Mucosa of rectum (tissue), 2 donors: ENCODE measurements around the gene TWF1.

Experiments
- H3K27ac ChIP-seq, 2 donors: one replicate each; pipeline ENCODE4 v1.7.0; 2013; ENCODE audit warnings: inconsistent platforms in 2 of 2, low read depth in 2 of 2, low read length in 2 of 2
- H3K27me3 ChIP-seq, 2 donors: one replicate each; pipeline ENCODE4 v1.7.0; 2013; ENCODE audit warnings: low read length in 2 of 2; ENCODE audit not compliant: control insufficient read depth in 2 of 2, insufficient read depth in 2 of 2
- H3K36me3 ChIP-seq, 2 donors: one replicate each; pipeline ENCODE4 v1.7.0; 2013; ENCODE audit warnings: low read length in 2 of 2; ENCODE audit not compliant: control insufficient read depth in 2 of 2, insufficient read depth in 2 of 2
- H3K4me1 ChIP-seq, 2 donors: one replicate each; pipeline ENCODE4 v1.7.0; 2013; ENCODE audit warnings: low read length in 2 of 2, mild to moderate bottlenecking in 1 of 2; ENCODE audit not compliant: control insufficient read depth in 2 of 2, insufficient read depth in 2 of 2
- H3K4me3 ChIP-seq, 2 donors: one replicate each; pipeline ENCODE4 v1.7.0; 2013; ENCODE audit warnings: low read length in 2 of 2
- H3K9ac ChIP-seq, 2 donors: one replicate each; pipeline ENCODE4 v1.7.0; 2013; ENCODE audit warnings: low read length in 2 of 2, low read depth in 1 of 2, mild to moderate bottlenecking in 1 of 2
- H3K9me3 ChIP-seq, 2 donors: one replicate each; pipeline ENCODE4 v1.7.0; 2013; ENCODE audit warnings: low read length in 2 of 2; ENCODE audit not compliant: control insufficient read depth in 2 of 2
- donor health status: healthy.
- donor health status: Normal muscosa, but diverticular disease.

TWF1 gene

DNA sequence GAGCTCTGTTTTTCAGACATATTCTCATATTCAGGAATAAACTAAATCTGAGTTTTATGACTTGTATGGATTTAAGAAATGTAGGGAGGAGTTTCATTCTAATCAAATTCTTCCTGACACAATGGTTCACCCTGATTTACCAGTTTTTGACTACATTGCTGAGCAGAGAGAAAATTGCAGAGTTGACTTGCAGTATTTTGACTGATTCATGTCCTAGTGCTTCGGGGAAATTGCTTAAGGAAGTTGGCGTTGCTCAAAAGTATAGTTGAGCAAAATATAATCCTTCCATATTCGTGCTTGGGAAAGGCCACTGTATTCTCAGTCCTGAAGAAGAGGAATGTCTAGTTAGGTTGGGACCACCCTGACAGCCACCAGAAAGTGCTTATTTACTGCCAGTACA lies 1.3 kb upstream of the TWF1 start:
- peaks cover 2 to 4% of the 10 kb centered on the region in 2 donors for H3K4me1 ChIP-seq
- no peak overlapping the region for H3K27ac ChIP-seq
- H3K27me3 ChIP-seq = no peaks in the 10 kb centered on the region
- H3K4me3 ChIP-seq = no peak overlapping the region
- H3K9me3 ChIP-seq = no peaks in the 10 kb centered on the region
- H3K36me3 ChIP-seq = peaks cover 0 to 3% of the 10 kb centered on the region in 2 donors
- no peak overlapping the region for H3K9ac ChIP-seq

DNA sequence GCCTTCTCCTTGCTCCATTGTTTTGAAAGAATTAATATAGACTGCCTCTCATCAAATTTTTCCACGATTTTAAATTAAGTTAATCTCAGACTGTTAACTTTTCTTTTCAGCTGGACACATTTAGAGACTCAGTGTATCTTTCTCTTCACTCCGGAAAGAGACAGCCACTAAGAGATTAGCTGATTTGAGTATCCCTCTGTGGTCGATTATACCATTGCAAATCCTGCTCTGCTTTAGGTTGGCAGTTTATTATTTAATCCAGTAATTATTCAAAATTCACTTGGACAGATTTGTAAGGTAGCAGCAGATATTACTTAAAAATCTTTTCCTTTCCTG lies 588 bp upstream of the TWF1 start:
- no peaks in the 10 kb centered on the region for H3K27me3 ChIP-seq
- H3K4me1 ChIP-seq = peaks cover 2 to 4% of the 10 kb centered on the region in 2 donors
- peak overlapping the region; percentile 69 to 97 for H3K9ac ChIP-seq
- peaks cover 3% of the 10 kb centered on the region in 2 donors for H3K36me3 ChIP-seq
- H3K9me3 ChIP-seq = no peaks in the 10 kb centered on the region
- peak overlapping the region; percentile 96 to 98 for H3K4me3 ChIP-seq
- H3K27ac ChIP-seq = peak overlapping the region; percentile 96 to 97

DNA sequence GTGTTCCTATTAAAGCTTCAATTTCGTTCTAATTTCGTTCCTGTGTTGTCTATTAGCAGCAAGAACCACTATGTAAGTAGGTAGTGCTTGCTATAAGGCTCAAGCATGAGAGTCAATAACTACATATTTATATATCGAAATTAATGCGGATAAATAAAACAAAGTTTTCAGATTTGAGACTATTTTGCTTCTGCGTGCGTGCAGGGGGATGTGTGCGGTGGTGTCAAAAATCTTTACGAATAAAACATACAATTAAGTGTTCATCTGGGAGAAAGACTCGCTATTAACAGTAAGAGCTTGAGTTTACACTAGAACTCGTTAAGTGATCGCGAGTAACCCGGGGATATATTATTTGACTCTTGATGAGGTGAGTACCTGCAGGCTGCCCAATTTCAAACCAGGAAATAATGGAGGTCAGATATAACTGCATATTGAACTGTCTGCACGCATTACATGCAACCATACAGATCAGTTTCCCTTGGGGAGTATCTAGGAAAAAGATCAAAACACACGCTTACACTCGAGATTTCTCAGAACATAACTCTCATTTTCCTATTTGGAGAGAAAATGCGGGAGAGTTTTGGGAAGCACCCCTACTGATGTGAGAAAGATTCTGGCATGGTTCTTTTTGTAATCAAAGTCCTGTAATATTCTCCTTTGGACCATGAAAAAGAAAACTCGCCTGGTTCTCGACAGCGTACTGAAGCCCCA lies 813 bp downstream of the TWF1 start:
- H3K9ac ChIP-seq = peak overlapping the region; percentile 90 to 97
- H3K27ac ChIP-seq = peak overlapping the region; percentile 96 to 97
- H3K27me3 ChIP-seq = no peaks in the 10 kb centered on the region
- H3K4me1 ChIP-seq = peaks cover 2 to 4% of the 10 kb centered on the region in 2 donors
- H3K36me3 ChIP-seq = peaks cover 11 to 13% of the 10 kb centered on the region in 2 donors
- peak overlapping the region; percentile 96 to 98 for H3K4me3 ChIP-seq
- H3K9me3 ChIP-seq = no peaks in the 10 kb centered on the region

DNA sequence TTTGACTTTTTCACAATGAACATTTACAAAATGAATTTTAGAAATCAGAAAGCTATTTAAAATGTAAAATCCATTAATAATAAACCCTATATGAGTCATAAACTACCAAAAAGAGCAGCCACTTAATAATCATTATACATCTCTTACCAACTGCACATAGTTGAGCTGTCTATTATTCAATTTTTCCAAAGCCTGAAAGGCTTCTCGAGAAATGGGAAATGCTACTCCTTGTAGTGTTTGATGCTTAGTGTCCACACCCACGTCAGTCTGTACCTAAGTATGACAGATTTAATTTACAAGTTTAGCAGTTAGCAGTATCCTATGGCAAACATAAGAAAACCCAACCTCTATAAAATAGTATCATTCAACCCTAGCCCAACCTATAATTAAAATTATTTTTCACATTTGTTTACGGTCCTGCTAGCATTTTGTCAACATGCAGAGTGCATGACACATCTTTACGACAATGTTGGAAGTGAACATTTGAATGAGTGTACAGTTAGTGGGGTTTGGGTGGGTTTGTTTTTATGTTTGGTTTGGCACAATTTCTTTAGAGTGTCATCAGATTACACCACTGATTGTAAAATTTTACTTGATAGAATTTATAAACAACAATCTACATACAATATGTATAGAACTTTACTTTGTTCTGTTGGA lies 8.4 kb downstream of the TWF1 start:
- Histone ChIP-seq H3K4me1 (no peaks in the 10 kb centered on the region), H3K27ac (no peak overlapping the region), H3K36me3 (peaks cover 50 to 58% of the 10 kb centered on the region in 2 donors), H3K9me3 (no peaks in the 10 kb centered on the region), H3K9ac (no peak overlapping the region), H3K27me3 (no peaks in the 10 kb centered on the region), H3K4me3 (no peak overlapping the region)

DNA sequence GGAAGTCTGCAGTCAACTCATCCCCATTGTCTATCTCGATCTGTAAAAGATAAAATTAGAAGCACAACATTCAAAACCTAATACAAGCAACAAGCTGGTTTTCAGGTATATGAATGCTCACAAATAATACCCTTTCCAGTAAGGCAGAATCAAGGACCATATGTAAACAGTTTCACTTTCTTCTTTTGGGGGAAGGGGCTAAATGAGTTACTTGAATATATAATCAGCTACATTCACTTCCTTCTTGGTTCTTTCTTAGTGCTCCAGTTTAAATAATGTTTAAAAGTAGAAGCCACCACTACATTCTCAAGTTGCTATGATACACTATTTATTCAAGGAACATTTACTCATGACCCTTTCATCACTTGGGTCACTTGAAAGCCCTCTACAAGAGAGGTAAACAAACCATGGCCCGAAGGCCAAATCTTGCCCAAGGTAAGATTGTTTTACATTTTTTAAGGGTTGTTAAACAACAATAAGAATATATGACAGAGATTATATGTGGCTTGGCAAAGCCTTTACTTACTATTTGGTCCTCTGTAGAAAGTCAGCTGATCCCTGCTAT lies 10.3 kb downstream of the TWF1 start:
- Histone ChIP-seq H3K4me3 (no peak overlapping the region), H3K9me3 (no peaks in the 10 kb centered on the region), H3K4me1 (no peaks in the 10 kb centered on the region), H3K9ac (no peak overlapping the region), H3K36me3 (peaks cover 47 to 49% of the 10 kb centered on the region in 2 donors), H3K27me3 (no peaks in the 10 kb centered on the region), H3K27ac (no peak overlapping the region)

DNA sequence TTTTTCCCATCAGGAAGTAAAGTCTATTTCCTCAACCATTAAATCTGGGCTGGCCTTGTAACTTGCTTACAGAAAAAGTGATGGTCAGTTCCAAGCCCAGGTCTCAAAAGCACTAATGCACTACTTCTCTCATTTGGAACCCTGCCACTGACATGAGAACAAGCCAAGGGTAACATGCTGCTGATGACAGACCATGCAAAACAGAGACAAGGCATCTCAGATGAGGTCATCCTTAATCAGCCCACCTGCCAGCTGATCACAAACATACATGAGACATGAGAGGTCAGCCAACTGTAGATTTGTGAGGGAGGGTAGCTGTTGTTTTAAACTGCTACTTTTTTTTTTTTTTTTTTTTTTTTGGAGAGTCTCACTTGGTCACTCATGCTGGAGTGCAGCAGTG lies 16.2 kb downstream of the TWF1 start:
- H3K4me3 ChIP-seq = no peak overlapping the region
- H3K9ac ChIP-seq = no peak overlapping the region
- no peaks in the 10 kb centered on the region for H3K4me1 ChIP-seq
- no peak overlapping the region for H3K27ac ChIP-seq
- no peaks in the 10 kb centered on the region for H3K9me3 ChIP-seq
- peaks cover 15 to 24% of the 10 kb centered on the region in 2 donors for H3K36me3 ChIP-seq
- H3K27me3 ChIP-seq = no peaks in the 10 kb centered on the region

DNA sequence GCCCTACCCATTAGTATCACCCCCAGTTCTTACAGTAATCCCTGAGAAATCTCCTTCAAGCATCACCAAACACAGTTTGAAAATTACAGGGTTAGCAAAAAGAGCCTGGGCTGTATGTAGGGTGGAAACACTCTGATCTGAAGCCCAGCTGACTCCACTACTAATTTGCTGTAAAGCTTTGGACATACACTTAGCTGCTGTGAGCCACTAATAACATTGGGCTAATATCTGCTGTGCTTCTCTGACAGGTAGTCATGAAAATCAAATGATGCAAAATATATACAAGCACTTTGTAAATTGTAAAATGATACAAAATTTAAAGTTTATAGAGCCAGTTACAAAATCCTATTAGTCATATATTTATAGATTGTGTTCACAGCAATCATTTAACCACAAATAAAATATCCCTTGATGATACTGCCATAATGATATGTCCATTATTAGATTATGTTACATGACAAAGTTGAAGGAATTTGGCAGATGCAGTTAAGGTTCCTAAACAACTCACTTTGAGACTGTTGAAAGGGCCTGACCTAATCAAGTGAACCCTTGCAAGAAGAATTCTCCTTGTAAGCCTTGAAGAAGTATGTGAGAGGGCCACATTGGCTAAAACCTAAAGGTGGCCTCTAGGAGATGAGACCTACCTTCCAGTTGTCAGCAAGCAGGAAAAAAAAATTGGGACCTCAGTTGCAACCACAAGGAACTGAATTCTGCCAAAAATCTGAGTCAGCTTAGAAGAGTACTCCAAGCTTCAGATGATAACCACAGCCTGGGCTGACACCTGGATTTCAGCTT lies 19.0 kb downstream of the TWF1 start:
- Histone ChIP-seq H3K27ac (no peak overlapping the region), H3K4me1 (no peaks in the 10 kb centered on the region), H3K9me3 (no peaks in the 10 kb centered on the region), H3K4me3 (no peak overlapping the region), H3K27me3 (no peaks in the 10 kb centered on the region), H3K9ac (no peak overlapping the region), H3K36me3 (peaks cover 37 to 39% of the 10 kb centered on the region in 2 donors)

DNA sequence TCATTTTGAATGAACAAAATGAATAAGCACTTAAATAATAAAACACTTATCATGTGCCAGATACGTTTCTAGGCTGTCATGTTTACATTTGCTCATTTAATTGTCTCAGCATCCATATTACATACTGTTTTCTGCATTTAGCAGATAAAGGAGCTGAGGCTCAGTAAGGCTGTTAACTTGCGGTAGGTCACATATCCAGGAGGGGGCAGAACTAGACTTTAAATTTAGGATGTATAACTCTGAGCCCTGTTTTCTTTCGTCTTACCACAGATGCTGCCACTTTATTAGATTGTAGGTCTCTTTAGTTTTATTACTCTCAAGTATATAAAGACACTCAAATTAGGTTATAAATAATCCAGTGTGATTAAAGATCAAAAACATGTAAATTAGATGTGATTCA lies 29.6 kb downstream of the TWF1 start:
- Histone ChIP-seq H3K27ac (no peak overlapping the region), H3K36me3 (peaks cover 44 to 49% of the 10 kb centered on the region in 2 donors), H3K27me3 (no peaks in the 10 kb centered on the region), H3K9me3 (no peaks in the 10 kb centered on the region), H3K4me1 (no peaks in the 10 kb centered on the region), H3K9ac (no peak overlapping the region), H3K4me3 (no peak overlapping the region)

DNA sequence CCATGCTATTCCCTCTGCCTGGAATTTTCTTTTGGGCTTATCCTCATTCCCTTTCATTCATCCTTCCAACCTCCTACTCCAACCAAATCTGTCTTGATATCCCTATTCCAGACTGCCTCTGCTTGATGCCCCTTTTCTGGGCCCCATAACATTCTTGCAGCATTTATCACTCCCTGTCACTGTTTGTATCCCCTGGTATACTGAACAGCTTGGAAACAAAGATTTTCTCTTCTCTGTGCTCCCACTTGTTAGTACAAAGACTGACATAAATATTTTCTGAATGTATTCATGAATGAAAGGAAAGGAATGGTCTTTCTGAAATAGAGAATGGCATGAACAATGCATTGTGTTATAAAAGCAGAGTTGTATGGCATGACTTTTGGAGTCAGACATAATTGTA lies 39.8 kb downstream of the TWF1 start:
- peaks cover 14 to 22% of the 10 kb centered on the region in 2 donors for H3K36me3 ChIP-seq
- no peaks in the 10 kb centered on the region for H3K9me3 ChIP-seq
- H3K9ac ChIP-seq = no peak overlapping the region
- no peaks in the 10 kb centered on the region for H3K4me1 ChIP-seq
- no peak overlapping the region for H3K4me3 ChIP-seq
- no peaks in the 10 kb centered on the region for H3K27me3 ChIP-seq
- H3K27ac ChIP-seq = no peak overlapping the region

DNA sequence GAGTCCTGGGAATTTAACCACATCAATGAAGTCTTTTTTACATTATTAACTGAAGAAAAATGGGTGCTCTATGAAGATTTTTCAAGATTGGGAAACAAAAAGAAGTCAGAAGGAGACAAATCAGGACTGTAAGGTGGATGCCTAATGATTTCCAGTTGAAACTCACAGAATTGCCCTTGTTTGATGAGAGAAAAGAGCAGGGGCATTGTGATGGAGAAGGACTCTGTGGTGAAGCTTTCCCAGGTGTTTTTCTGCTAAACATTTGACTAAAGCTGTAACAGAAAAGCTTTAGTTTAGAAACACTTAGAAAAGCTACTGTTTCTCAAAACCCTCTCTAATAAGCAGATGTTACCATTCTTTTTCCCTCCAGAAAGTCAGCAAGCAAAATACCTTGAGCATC lies 41.6 kb downstream of the TWF1 start:
- no peak overlapping the region for H3K9ac ChIP-seq

More for the DNA sequence above, 41.6 kb downstream of the TWF1 start:
- Histone ChIP-seq H3K4me1 (peaks cover 7 to 11% of the 10 kb centered on the region in 2 donors), H3K9me3 (no peaks in the 10 kb centered on the region), H3K36me3 (peaks cover 5 to 13% of the 10 kb centered on the region in 2 donors), H3K27ac (no peak overlapping the region), H3K27me3 (no peaks in the 10 kb centered on the region), H3K4me3 (no peak overlapping the region)
